Right cardiac atrium (tissue), 5 donors: ENCODE results near the gene IMPA2. TPM values are rescaled to one million over a fixed set of nuclear protein-coding genes. Genes with fewer than 3 reads are reported as not detected.
"Not testable (repeated sequence)": the region's sequence is repeated elsewhere in the genome, so short reads cannot be mapped to it uniquely, and the experiment has no call there.

ENCODE experiments used
- ATAC-seq, 2 donors: fragments of 200-7000 bp; cut with Tn5 transposase; one replicate each; pipeline versions ENCODE4 v1.8.0 to v1.9.1; 2020; ENCODE audit warnings: moderate library complexity in 2 of 2, mild to moderate bottlenecking in 1 of 2
- DNase-seq, 3 donors: peaks; one replicate each; pipeline ENCODE4 v3.0.0-alpha.2; 2020
- H3K27ac ChIP-seq: one replicate; pipeline ENCODE4 v1.5.1; 2013; ENCODE audit warnings: mild to moderate bottlenecking, low read length, control low read depth, moderate library complexity
- H3K27me3 ChIP-seq: one replicate; pipeline ENCODE4 v1.6.1; 2013; ENCODE audit not compliant: control insufficient read depth, insufficient read depth
- H3K4me1 ChIP-seq: one replicate; pipeline ENCODE4 v1.6.1; 2013; ENCODE audit warnings: low read length; ENCODE audit not compliant: control insufficient read depth, insufficient read depth
- H3K4me3 ChIP-seq: one replicate; pipeline ENCODE4 v1.5.1; 2013; ENCODE audit warnings: low read length, control low read depth
- H3K9me3 ChIP-seq: one replicate; pipeline ENCODE4 v1.6.1; 2013; ENCODE audit warnings: low read length; ENCODE audit not compliant: control insufficient read depth
- WGBS: extraction: QIAGEN DNeasy Blood & Tissue Kit; methylation state at CpG from one replicate; pipeline ENCODE4 v1.1.7; 2013; 5-methylcytosine and 5-hydroxymethylcytosine counted together
- intact Hi-C, 4 donors: fragments of 100-400 bp; cut with DNase I; formaldehyde crosslinking; loops; one replicate each; pipeline versions ENCODE4 v1.11.0 to v1.14.0; 2022 to 2023
- polyA plus RNA-seq: library from polyadenylated mRNA; stranded (reverse); fragments of 200-250 nt; gene quantifications from one replicate; pipeline ENCODE4 v1.2.3, GENCODE V29; 2013
- total RNA-seq, 4 donors: library from RNA; stranded (reverse); fragmentation: NEBNext Ultra II Directional; extraction: Animal tissue kit (Norgen Biotek cat#: 25700); gene quantifications; one replicate each; pipeline ENCODE4 v1.2.1, GENCODE V29; 2021
- donor health status: healthy with polysubstance abuse.
- donor health status: DM: no; HTN: yes; CAD: no.
- donor health status: DM: no; HTN: no; CAD: no.
- donor health status: DM: no; HTN: yes; CAD: no; lungs with severe emphysema.
- donor health status: DM: yes; HTN: yes; CAD: no.

Gene IMPA2
- total and polyA plus RNA-seq, 5 donors, result 19.8 to 26.9 (median 21.9) TPM

DNA sequence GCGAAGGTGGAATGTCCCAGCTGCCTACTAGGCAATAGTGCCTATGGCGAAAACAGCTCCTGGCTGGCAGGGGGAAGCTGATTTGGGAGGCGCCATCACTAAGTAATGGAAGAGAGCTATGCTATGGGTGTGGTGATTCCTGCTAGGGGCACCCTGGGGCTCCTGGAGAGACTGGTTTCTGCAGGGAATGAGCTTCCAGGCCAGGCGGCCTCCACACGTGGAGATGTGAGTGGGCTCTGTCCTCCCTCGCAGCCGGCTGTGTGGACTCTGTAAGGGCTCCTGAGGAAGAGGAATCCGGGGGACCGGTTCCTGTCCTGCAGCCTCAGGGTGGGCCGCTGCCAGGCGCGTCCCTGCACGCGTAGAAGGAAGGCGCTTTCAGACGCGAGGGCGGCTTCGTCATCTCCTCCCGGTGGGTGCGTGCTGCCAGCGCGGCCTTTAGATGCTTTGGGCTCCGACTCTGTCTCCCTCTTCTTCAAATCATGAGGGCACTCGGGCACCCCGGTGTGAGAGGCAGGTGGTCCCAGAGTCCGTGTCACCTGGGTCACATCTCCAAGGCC, 56.9 kb downstream of the IMPA2 start:
- Histone ChIP-seq H3K4me3 (peak overlapping the region; percentile 47), H3K9me3 (no peaks in the 10 kb centered on the region), H3K27ac (no peak overlapping the region), H3K4me1 (no peaks in the 10 kb centered on the region), H3K27me3 (no peaks in the 10 kb centered on the region)
- intact Hi-C loops, result loop anchor here in 3 of 4 donors (5.0 to 10.0 kb wide), 4 partner anchors 101 to 383 kb away; no protein-coding TSS in a partner anchor
- WGBS, result 19% methylated on average over 27 of the region's 27 CpGs
- ATAC-seq (peak; percentile 22 to 60), DNase-seq (peak; percentile 56 to 74 (median 70))

DNA sequence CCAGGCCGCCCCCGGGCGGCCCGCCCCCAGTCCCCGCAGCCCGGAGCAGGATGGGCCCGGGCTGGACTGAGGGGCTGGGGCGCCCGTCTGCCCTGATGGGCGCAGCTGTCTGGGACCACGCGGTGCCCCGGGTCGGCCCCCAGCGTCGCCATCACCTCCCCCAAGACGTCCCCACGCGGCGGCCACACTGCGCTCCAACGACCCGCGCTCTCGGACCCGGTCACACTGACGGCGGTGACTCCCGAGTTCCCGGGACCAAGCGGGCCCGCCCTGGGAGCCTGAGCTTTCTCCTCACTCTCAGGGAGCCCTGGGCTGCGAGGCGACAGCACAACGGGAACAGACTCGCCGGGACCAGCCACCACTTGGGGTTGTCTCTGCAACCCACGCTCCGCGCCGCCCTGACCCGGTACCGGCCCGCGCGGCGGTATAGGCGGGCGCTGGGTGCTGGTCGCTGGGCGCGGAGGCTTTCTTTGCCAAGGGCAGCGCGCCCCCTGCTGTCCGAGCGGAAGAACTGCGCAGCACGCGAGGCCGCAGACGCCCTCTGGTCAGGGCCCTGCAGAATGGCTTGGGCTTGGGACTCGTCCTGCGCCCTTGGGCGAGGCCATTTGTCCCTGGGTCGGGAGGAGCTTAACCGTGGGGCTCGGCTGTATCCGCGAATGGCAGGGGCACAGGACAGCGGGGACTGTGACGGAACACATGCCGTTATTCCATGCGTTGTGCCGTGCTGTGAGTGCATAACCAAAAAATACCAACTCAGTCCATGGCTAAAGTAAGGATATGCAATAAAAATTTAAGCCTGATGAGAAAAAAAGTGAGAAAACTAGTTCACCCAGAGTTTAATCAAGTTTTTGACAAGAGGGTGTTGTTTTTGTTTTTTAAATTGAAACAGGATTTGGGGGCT, 57.6 kb downstream of the IMPA2 start:
- peak; percentile 95 to 96 for ATAC-seq
- peak overlapping the region; percentile 47 for H3K4me3 ChIP-seq
- 2% methylated on average over 74 of the region's 74 CpGs for WGBS
- no peaks in the 10 kb centered on the region for H3K27me3 ChIP-seq
- no peaks in the 10 kb centered on the region for H3K9me3 ChIP-seq
- intact Hi-C loops, result loop anchor here in 3 of 4 donors (5.0 to 10.0 kb wide), 4 partner anchors 102 to 384 kb away; no protein-coding TSS in a partner anchor
- H3K4me1 ChIP-seq, result no peaks in the 10 kb centered on the region
- DNase-seq, result peak; percentile 87 to 94 (median 94)
- no peak overlapping the region for H3K27ac ChIP-seq

DNA sequence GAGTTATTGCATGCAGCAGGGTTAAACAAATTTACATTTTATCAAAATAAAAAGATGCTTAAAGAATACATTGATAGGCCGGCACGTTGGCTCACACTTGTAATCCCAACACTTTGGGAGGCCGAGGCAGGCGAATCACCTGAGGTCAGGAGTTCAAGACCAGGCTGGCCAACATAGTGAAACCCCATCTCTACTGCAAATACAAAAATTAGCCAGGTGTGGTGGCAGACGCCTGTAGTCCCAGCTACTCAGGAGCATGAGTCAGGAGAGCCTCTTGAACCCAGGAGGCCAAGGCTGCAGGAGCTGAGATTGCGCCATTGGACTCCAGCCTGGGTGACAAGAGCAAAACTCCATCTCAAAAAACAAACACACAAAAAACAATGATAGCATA, 58.2 kb downstream of the IMPA2 start:
- not testable (repeated sequence) for H3K27ac ChIP-seq, H3K4me1 ChIP-seq, DNase-seq, H3K27me3 ChIP-seq, H3K4me3 ChIP-seq, ATAC-seq, H3K9me3 ChIP-seq
- intact Hi-C loops, result loop anchor here in 3 of 4 donors (5.0 to 10.0 kb wide), 4 partner anchors 102 to 385 kb away; no protein-coding TSS in a partner anchor
- 90% methylated on average over 6 of the region's 6 CpGs for WGBS

- intact Hi-C loops, result no loop called here
- no peak for DNase-seq
- H3K9me3 ChIP-seq, result no peaks in the 10 kb centered on the region
- ATAC-seq, result no peak
- WGBS, result 74% methylated on average over 5 of the region's 5 CpGs
- H3K4me3 ChIP-seq, result no peak overlapping the region
- no peaks in the 10 kb centered on the region for H3K4me1 ChIP-seq
- H3K27me3 ChIP-seq, result no peaks in the 10 kb centered on the region
- H3K27ac ChIP-seq, result no peak overlapping the region
These were observed 60.3 kb downstream of the IMPA2 start for GRCh38 chr18:12041561-12041960.

- WGBS, result 76% methylated on average over 7 of the region's 7 CpGs
- ATAC-seq (no peak), DNase-seq (no peak)
- Histone ChIP-seq H3K4me3 (no peak overlapping the region), H3K27me3 (no peaks in the 10 kb centered on the region), H3K27ac (no peak overlapping the region), H3K9me3 (no peaks in the 10 kb centered on the region), H3K4me1 (no peaks in the 10 kb centered on the region)
- intact Hi-C loops, result no loop called here
These were observed 62.5 kb downstream of the IMPA2 start for GRCh38 chr18:12043811-12044210.

GRCh38 chr18:12044591-12044990, 63.3 kb downstream of the IMPA2 start:
- no peaks in the 10 kb centered on the region for H3K9me3 ChIP-seq
- ATAC-seq, result no peak
- no peak for DNase-seq
- no peaks in the 10 kb centered on the region for H3K4me1 ChIP-seq
- WGBS, result 92% methylated on average over 5 of the region's 5 CpGs
- H3K4me3 ChIP-seq, result no peak overlapping the region
- intact Hi-C loops, result no loop called here
- no peak overlapping the region for H3K27ac ChIP-seq
- H3K27me3 ChIP-seq, result no peaks in the 10 kb centered on the region

GRCh38 chr18:12046046-12046750, 64.9 kb downstream of the IMPA2 start:
- intact Hi-C loops, result no loop called here
- Histone ChIP-seq H3K27ac (no peak overlapping the region), H3K4me1 (no peaks in the 10 kb centered on the region), H3K4me3 (no peak overlapping the region), H3K9me3 (no peaks in the 10 kb centered on the region), H3K27me3 (no peaks in the 10 kb centered on the region)
- ATAC-seq (no peak), DNase-seq (no peak)
- 93% methylated on average over 15 of the region's 15 CpGs for WGBS

GRCh38 chr18:12046751-12047335, 65.5 kb downstream of the IMPA2 start:
- DNase-seq (no peak), ATAC-seq (no peak)

DNA sequence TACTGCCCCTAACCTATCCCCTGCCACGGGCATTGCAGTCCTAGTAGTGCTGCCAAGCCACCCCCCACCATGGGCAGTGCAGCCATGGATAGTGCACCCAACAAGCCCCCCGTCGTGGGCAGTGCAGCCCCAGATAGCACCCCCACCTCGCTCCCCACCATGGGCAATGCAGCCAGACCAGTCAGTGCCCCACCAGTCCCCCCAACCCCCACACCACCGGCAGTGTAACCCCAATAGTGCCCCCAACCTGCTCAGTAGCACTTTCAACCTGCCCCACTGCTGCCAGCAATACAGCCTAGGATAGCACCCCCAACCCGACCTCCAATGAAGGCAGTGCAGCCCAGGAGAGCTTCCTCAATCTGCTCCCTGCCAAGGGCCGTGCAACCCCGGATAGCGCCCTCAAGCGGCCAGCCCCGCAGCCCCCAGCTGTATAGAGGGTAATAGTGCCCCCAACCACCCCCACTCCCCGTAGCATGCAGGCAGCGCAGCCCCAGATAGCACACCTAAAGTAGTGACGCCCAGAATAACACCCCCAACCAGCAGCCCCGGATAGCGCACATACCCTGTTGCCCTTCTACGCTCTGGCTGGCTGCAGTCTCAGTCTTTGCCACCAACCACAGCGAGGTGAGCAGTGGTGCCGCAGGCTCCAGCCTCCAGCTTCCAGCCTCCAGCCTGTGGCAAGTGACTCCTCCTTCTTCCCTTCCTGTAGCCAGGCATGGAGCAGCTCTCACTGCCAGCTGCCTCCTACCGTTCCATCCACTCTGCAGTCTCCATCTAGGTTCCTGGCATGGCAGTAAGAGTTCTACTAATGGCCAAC, 66.9 kb downstream of the IMPA2 start:
- no peaks in the 10 kb centered on the region for H3K4me1 ChIP-seq
- no peak overlapping the region for H3K4me3 ChIP-seq
- H3K27ac ChIP-seq, result no peak overlapping the region
- intact Hi-C loops, result no loop called here
- WGBS, result 91% methylated on average over 20 of the region's 20 CpGs
- H3K27me3 ChIP-seq, result no peaks in the 10 kb centered on the region
- no peak for DNase-seq
- peak; percentile 26 to 34 for ATAC-seq
- H3K9me3 ChIP-seq, result no peaks in the 10 kb centered on the region

More at GRCh38 chr18:12046751-12047335, 65.5 kb downstream of the IMPA2 start:
- Histone ChIP-seq H3K27ac (no peak overlapping the region), H3K4me1 (no peaks in the 10 kb centered on the region), H3K27me3 (no peaks in the 10 kb centered on the region), H3K9me3 (no peaks in the 10 kb centered on the region), H3K4me3 (no peak overlapping the region)
- intact Hi-C loops, result no loop called here
- WGBS, result 84% methylated on average over 12 of the region's 12 CpGs

DNA sequence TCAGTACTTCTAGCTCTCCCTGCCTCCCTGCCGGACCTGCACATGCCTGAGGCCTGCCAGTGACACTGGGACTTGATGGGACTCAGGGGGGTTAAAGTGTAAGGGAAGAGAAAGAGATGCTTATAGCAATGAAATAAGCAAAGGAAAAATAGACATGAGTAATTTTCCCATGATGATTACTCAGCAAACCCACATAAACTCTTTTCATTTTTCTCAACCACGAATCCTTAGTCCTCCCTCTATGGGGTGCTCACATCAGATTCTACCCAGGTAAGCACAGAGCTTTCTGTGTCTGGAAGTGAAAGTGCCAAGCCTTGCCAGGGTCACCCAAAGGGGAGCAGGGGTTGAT, 67.5 kb downstream of the IMPA2 start:
- intact Hi-C loops, result no loop called here
- ATAC-seq (no peak), DNase-seq (no peak)
- Histone ChIP-seq H3K9me3 (no peaks in the 10 kb centered on the region), H3K4me1 (no peaks in the 10 kb centered on the region), H3K4me3 (no peak overlapping the region), H3K27ac (no peak overlapping the region), H3K27me3 (no peaks in the 10 kb centered on the region)
- WGBS, result 69% methylated on average over 2 of the region's 2 CpGs
